HL-60 (cell line): ENCODE data around the gene MORC1.

Experiments
- DNase-seq, 2 experiments: peaks; one replicate each; pipeline ENCODE4 v3.0.0-alpha.2; 2010 to 2020; ENCODE audit warnings: low read depth in 1 of 2, low spot score in 1 of 2
- H3K27ac ChIP-seq: fragments of 250-450 bp; sonication (Bioruptor Pico); replicated peaks from 2 replicates; pipeline ENCODE4 v1.5.1; 2020; ENCODE audit warnings: mild to moderate bottlenecking, moderate library complexity
- H3K27me3 ChIP-seq: fragments of 250-450 bp; sonication (Bioruptor Pico); 2 replicates; pipeline ENCODE4 v1.5.1; 2021; ENCODE audit warnings: mild to moderate bottlenecking, moderate library complexity; ENCODE audit not compliant: insufficient read depth, poor library complexity, severe bottlenecking
- H3K4me3 ChIP-seq: replicated peaks from 2 replicates; pipeline ENCODE4 v1.5.1; 2011; ENCODE audit warnings: mild to moderate bottlenecking, control low read depth, low read length; ENCODE audit not compliant: insufficient read depth
- CTCF ChIP-seq: IDR thresholded peaks from one replicate; pipeline ENCODE4 v1.5.1; 2011; ENCODE audit warnings: low read length, control low read depth, inconsistent platforms; ENCODE audit not compliant: insufficient read depth
- GABPA ChIP-seq: IDR thresholded peaks from 2 replicates; pipeline ENCODE4 v1.6.1; 2012; ENCODE audit warnings: low read depth
- POLR2AphosphoS5 ChIP-seq: IDR thresholded peaks from 2 replicates; pipeline ENCODE4 v1.6.1; 2012; ENCODE audit warnings: low read depth
- SPI1 ChIP-seq: IDR thresholded peaks from 2 replicates; pipeline ENCODE4 v1.6.1; 2012; ENCODE audit warnings: low read depth, mild to moderate bottlenecking, borderline replicate concordance
- long read RNA-seq: library from polyadenylated mRNA; unstranded; transcript quantifications from one replicate; pipeline ENCODE4 v2.0.0, GENCODE V29; 2020
- TF ChIP-seq, protein P1 (sequence below): IDR thresholded peaks from 2 replicates; pipeline ENCODE4 v1.6.1; 2012; ENCODE audit warnings: low read depth; ENCODE audit not compliant: insufficient replicate concordance

The MORC1 gene, protein sequence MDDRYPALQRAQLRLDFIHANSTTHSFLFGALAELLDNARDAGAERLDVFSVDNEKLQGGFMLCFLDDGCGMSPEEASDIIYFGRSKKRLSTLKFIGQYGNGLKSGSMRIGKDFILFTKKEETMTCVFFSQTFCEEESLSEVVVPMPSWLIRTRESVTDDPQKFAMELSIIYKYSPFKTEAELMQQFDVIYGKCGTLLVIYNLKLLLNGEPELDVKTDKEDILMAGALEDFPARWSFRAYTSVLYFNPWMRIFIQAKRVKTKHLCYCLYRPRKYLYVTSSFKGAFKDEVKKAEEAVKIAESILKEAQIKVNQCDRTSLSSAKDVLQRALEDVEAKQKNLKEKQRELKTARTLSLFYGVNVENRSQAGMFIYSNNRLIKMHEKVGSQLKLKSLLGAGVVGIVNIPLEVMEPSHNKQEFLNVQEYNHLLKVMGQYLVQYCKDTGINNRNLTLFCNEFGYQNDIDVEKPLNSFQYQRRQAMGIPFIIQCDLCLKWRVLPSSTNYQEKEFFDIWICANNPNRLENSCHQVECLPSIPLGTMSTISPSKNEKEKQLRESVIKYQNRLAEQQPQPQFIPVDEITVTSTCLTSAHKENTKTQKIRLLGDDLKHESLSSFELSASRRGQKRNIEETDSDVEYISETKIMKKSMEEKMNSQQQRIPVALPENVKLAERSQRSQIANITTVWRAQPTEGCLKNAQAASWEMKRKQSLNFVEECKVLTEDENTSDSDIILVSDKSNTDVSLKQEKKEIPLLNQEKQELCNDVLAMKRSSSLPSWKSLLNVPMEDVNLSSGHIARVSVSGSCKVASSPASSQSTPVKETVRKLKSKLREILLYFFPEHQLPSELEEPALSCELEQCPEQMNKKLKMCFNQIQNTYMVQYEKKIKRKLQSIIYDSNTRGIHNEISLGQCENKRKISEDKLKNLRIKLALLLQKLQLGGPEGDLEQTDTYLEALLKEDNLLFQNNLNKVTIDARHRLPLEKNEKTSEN
- long read RNA-seq: 0 reads

DNA sequence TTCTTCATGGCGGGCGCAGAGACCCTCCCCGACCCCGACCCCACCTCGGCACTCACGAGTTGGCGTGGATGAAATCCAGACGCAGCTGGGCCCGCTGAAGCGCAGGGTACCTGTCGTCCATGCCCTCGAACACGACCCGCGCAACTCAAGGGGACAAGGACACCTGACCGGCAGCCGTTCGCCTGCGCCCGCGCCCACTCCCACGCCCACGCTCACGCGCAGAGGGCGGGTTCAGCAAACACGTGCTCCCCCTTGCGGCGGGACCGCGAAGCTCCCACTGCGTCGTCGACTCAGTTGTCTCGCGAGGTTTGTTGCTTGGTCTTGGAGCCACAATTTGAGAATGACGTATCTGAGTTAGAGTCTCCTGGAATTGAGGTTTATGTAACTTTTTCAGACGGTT, at the start of gene MORC1:
TSS of gene MORC1 (minus strand) at position 196 of the 400 bp plus-strand sequence. CDS start at position 121, 75 bp downstream.
- H3K27ac ChIP-seq: no peak within 1 kb of the TSS
- no peak for TF ChIP-seq SPI1
- TF ChIP-seq, protein P1, sequence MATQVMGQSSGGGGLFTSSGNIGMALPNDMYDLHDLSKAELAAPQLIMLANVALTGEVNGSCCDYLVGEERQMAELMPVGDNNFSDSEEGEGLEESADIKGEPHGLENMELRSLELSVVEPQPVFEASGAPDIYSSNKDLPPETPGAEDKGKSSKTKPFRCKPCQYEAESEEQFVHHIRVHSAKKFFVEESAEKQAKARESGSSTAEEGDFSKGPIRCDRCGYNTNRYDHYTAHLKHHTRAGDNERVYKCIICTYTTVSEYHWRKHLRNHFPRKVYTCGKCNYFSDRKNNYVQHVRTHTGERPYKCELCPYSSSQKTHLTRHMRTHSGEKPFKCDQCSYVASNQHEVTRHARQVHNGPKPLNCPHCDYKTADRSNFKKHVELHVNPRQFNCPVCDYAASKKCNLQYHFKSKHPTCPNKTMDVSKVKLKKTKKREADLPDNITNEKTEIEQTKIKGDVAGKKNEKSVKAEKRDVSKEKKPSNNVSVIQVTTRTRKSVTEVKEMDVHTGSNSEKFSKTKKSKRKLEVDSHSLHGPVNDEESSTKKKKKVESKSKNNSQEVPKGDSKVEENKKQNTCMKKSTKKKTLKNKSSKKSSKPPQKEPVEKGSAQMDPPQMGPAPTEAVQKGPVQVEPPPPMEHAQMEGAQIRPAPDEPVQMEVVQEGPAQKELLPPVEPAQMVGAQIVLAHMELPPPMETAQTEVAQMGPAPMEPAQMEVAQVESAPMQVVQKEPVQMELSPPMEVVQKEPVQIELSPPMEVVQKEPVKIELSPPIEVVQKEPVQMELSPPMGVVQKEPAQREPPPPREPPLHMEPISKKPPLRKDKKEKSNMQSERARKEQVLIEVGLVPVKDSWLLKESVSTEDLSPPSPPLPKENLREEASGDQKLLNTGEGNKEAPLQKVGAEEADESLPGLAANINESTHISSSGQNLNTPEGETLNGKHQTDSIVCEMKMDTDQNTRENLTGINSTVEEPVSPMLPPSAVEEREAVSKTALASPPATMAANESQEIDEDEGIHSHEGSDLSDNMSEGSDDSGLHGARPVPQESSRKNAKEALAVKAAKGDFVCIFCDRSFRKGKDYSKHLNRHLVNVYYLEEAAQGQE: no peak
- TF ChIP-seq POLR2AphosphoS5: no peak
- no peak for TF ChIP-seq GABPA
- TF ChIP-seq CTCF: no peak
- peaks cover 2% of the 10 kb centered on the region for H3K27me3 ChIP-seq
- DNase-seq: no peak
- H3K4me3 ChIP-seq: no peak within 1 kb of the TSS

GRCh38 chr3:109165905-109166304, 48.0 kb upstream of the MORC1 start:
- no peak overlapping the region for H3K27ac ChIP-seq
- DNase-seq: no peak
- TF ChIP-seq, protein P1: no peak
- TF ChIP-seq SPI1 (no peak), CTCF (no peak), POLR2AphosphoS5 (no peak), GABPA (no peak)
- H3K4me3 ChIP-seq: no peak overlapping the region
- no peaks in the 10 kb centered on the region for H3K27me3 ChIP-seq

GRCh38 chr3:109161487-109162123, 43.7 kb upstream of the MORC1 start:
- no peaks in the 10 kb centered on the region for H3K27me3 ChIP-seq
- TF ChIP-seq CTCF: no peak
- no peak for TF ChIP-seq GABPA
- no peak for TF ChIP-seq POLR2AphosphoS5
- TF ChIP-seq, protein P1: no peak
- no peak for TF ChIP-seq SPI1
- H3K27ac ChIP-seq: no peak overlapping the region
- H3K4me3 ChIP-seq: no peak overlapping the region
- DNase-seq: no peak
